ENCODE measurements around the gene WDHD1. TPM values are rescaled to one million over a fixed set of nuclear protein-coding genes. Genes with fewer than 3 reads are reported as not detected.

WDHD1 gene
- total and polyA plus RNA-seq, 2 of the 8 experiments (the other 6 are each of a cell fraction or from before 2014, with no cell fraction given), result 17.8 to 87.9 TPM

DNA sequence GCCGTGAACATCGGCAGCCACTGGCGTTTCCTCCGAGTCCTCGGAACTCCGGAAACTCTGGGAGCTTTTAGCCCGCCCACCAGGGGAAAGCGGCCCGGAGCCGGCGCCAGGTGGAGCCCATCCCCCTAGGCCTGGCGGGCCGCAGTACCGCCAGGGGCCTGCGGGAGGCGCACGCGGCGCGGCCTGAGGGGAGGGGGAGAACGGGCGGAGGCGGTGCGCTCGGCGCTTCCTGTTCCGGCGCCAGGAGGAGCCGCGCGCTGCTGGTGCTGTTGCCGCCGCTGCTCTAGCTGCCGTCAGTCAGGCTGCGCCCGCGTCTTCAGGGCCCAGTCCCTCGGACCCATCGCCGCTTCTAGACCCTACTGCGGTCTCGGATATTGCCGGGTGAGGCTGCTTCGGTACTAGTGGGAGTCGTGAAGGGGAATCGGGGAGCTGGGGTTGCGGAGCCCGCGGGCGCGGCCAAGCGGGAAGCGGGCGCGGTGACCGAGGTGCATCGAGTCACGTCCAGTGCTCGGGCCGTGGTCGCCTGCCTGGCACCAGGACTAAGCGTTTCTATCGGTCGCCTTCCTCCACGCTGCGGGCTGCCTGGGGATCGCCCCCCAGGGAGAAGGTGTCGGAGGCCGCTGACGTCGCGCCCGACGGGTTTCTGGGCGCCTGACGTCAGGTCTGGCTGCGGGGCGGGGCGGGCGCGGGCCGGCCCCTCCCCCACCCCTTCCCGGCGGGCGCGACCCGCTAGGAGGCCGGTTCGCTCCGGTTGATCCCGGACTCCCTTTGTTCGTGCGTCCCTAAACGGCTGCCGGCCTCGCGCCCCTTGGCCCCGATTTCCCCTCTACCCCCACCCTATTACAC, 24.7 kb upstream of the WDHD1 start, which contains the start of gene MAPK1IP1L (continued):
- peak; percentile 84 for TF ChIP-seq RBBP5 (IDR thresholded peaks at IDR 0.05; ENCODE audit: borderline replicate concordance, low read depth, low read length)
- TF ChIP-seq, protein P1, sequence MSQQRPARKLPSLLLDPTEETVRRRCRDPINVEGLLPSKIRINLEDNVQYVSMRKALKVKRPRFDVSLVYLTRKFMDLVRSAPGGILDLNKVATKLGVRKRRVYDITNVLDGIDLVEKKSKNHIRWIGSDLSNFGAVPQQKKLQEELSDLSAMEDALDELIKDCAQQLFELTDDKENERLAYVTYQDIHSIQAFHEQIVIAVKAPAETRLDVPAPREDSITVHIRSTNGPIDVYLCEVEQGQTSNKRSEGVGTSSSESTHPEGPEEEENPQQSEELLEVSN (IDR thresholded peaks at IDR 0.05), result no peak; the same call in 1 of the 2 replicates
- 0 out of 2 replicates have a peak, but pooled peaks have one; percentile 6 for TF ChIP-seq CEBPB (IDR thresholded peaks at IDR 0.05; ENCODE audit: low read depth, low read length)
- 0 out of 2 replicates have a peak, but pooled peaks have one; percentile 60 for TF ChIP-seq CHD1 (IDR thresholded peaks at IDR 0.05; ENCODE audit: low read depth, low read length)
- no peak for TF ChIP-seq BCL11A (IDR thresholded peaks at IDR 0.05; ENCODE audit: low read depth in 2 of 2, low read length in 2 of 2)
- peak; percentile 95 to 99 for TF ChIP-seq POLR2A (IDR thresholded peaks at IDR 0.05; ENCODE audit: control extremely low read depth in 1 of 2, low read depth in 2 of 2, low read length in 2 of 2)
- TF ChIP-seq BACH1 (IDR thresholded peaks at IDR 0.05; ENCODE audit: low read length), result peak; percentile 75; the same call in 1 of the 2 replicates
- TF ChIP-seq EP300 (IDR thresholded peaks at IDR 0.05; ENCODE audit: borderline replicate concordance in 1 of 2, low read depth in 2 of 2, low read length in 2 of 2), result peak; percentile 48 to 79; a peak in 2 of 3 replicates

Measured in H1 (cell line).